H9 (cell line): ENCODE results near the gene GABRD. TPM values are rescaled to one million over a fixed set of nuclear protein-coding genes. Genes with fewer than 3 reads are reported as not detected.

ENCODE experiments used
- DNase-seq: peaks from one replicate; pipeline ENCODE4 v3.0.0-alpha.2; 2017
- H2AFZ ChIP-seq: one replicate; pipeline ENCODE4 v1.6.1; 2013; ENCODE audit warnings: mild to moderate bottlenecking, low read length, control low read depth, moderate library complexity
- H2AK5ac ChIP-seq: 2 replicates; pipeline ENCODE4 v1.6.1; 2013; ENCODE audit warnings: low read length, control low read depth, mixed read lengths; ENCODE audit not compliant: insufficient read length
- H2BK120ac ChIP-seq: one replicate; pipeline ENCODE4 v1.6.1; 2013; ENCODE audit warnings: low read depth, mild to moderate bottlenecking, low read length, control low read depth, inconsistent platforms; ENCODE audit not compliant: poor library complexity, severe bottlenecking
- H2BK12ac ChIP-seq: 2 replicates; pipeline ENCODE4 v1.6.1; 2013; ENCODE audit warnings: low read length, control low read depth, mixed read lengths, low read depth; ENCODE audit not compliant: insufficient read length
- H2BK15ac ChIP-seq: 2 replicates; pipeline ENCODE4 v1.6.1; 2013; ENCODE audit warnings: low read depth, low read length, control low read depth
- H2BK20ac ChIP-seq: one replicate; pipeline ENCODE4 v1.6.1; 2013; ENCODE audit warnings: low read depth, mild to moderate bottlenecking, low read length, control low read depth, inconsistent platforms; ENCODE audit not compliant: poor library complexity, severe bottlenecking
- H2BK5ac ChIP-seq: 2 replicates; pipeline ENCODE4 v1.6.1; 2013; ENCODE audit warnings: low read length, control low read depth, mixed read lengths; ENCODE audit not compliant: insufficient read length
- H3K14ac ChIP-seq: 2 replicates; pipeline ENCODE4 v1.6.1; 2013; ENCODE audit warnings: low read length, control low read depth; ENCODE audit not compliant: insufficient read depth
- H3K18ac ChIP-seq: 2 replicates; pipeline ENCODE4 v1.6.1; 2013; ENCODE audit warnings: low read depth, mild to moderate bottlenecking, mixed read lengths, low read length, control low read depth; ENCODE audit not compliant: insufficient read length
- H3K23ac ChIP-seq: 2 replicates; pipeline ENCODE4 v1.6.1; 2013; ENCODE audit warnings: low read length, control low read depth, mixed read lengths, low read depth; ENCODE audit not compliant: insufficient read length
- H3K23me2 ChIP-seq: 2 replicates; pipeline ENCODE4 v1.6.1; 2013; ENCODE audit warnings: low read depth, mild to moderate bottlenecking, mixed read lengths, low read length, control low read depth; ENCODE audit not compliant: insufficient read length, poor library complexity, severe bottlenecking
- H3K27ac ChIP-seq: 2 replicates; pipeline ENCODE4 v1.5.1; 2013; ENCODE audit warnings: low read length, control low read depth, mixed read lengths, low read depth; ENCODE audit not compliant: insufficient read length
- H3K27me3 ChIP-seq: 2 replicates; pipeline ENCODE4 v1.6.1; 2013; ENCODE audit warnings: low read length, control low read depth, inconsistent platforms; ENCODE audit not compliant: insufficient read depth
- H3K4ac ChIP-seq: 2 replicates; pipeline ENCODE4 v1.6.1; 2013; ENCODE audit warnings: low read depth, mild to moderate bottlenecking, control low read depth, inconsistent platforms, low read length, moderate library complexity
- H3K4me1 ChIP-seq: 2 replicates; pipeline ENCODE4 v1.6.1; 2013; ENCODE audit warnings: low read length, control low read depth, inconsistent platforms; ENCODE audit not compliant: insufficient read depth
- H3K4me2 ChIP-seq: 2 replicates; pipeline ENCODE4 v1.6.1; 2013; ENCODE audit warnings: low read length, control low read depth, mixed read lengths; ENCODE audit not compliant: insufficient read length, insufficient read depth
- H3K56ac ChIP-seq: 2 replicates; pipeline ENCODE4 v1.6.1; 2013; ENCODE audit warnings: low read depth, mild to moderate bottlenecking, mixed read lengths, low read length, control low read depth; ENCODE audit not compliant: insufficient read length
- H3K79me1 ChIP-seq: 2 replicates; pipeline ENCODE4 v1.6.1; 2013; ENCODE audit warnings: low read depth, mild to moderate bottlenecking, moderate library complexity, low read length, control low read depth, inconsistent platforms; ENCODE audit not compliant: insufficient read depth, poor library complexity, severe bottlenecking
- H3K79me2 ChIP-seq: 2 replicates; pipeline ENCODE4 v1.6.1; 2013; ENCODE audit warnings: low read length, control low read depth, inconsistent platforms; ENCODE audit not compliant: insufficient read depth
- H3K9ac ChIP-seq: 2 replicates; pipeline ENCODE4 v1.6.1; 2013; ENCODE audit warnings: low read length, control low read depth, mixed read lengths; ENCODE audit not compliant: insufficient read length; ENCODE audit errors: extremely low read depth
- H3K9me3 ChIP-seq: one replicate; pipeline ENCODE4 v1.6.1; 2013; ENCODE audit warnings: low read depth, low read length, inconsistent platforms; ENCODE audit not compliant: control insufficient read depth
- H3T11ph ChIP-seq: one replicate; pipeline ENCODE4 v1.6.1; 2013; ENCODE audit warnings: mild to moderate bottlenecking, low read length, control low read depth, inconsistent platforms
- H4K20me1 ChIP-seq: one replicate; pipeline ENCODE4 v1.6.1; 2013; ENCODE audit not compliant: control insufficient read depth, insufficient read length, insufficient read depth
- H4K5ac ChIP-seq: 2 replicates; pipeline ENCODE4 v1.6.1; 2013; ENCODE audit warnings: low read depth, mild to moderate bottlenecking, mixed read lengths, low read length, control low read depth; ENCODE audit not compliant: insufficient read length
- H4K8ac ChIP-seq: replicated peaks from 2 replicates; pipeline ENCODE4 v1.6.1; 2013; ENCODE audit warnings: low read length, control low read depth, mixed read lengths, low read depth; ENCODE audit not compliant: insufficient read length
- H4K91ac ChIP-seq: 2 replicates; pipeline ENCODE4 v1.6.1; 2013; ENCODE audit warnings: low read depth, mild to moderate bottlenecking, moderate library complexity, mixed read lengths, low read length, control low read depth; ENCODE audit not compliant: insufficient read length
- H3K27ac Mint-ChIP-seq, 3 experiments: 2 replicates in 2 of 3; 3 replicates in 1 of 3; pipeline ENCODE4 v1.8.0; 2020 to 2021; ENCODE audit warnings: mixed read lengths in 3 of 3, mild to moderate bottlenecking in 1 of 3, moderate library complexity in 1 of 3
- H3K27me3 Mint-ChIP-seq: 2 replicates; pipeline ENCODE4 v1.8.0; 2021; ENCODE audit warnings: low read depth, mild to moderate bottlenecking, moderate library complexity, mixed read lengths
- H3K36me3 Mint-ChIP-seq, 3 experiments: 2 replicates in 2 of 3; 3 replicates in 1 of 3; pipeline ENCODE4 v1.8.0; 2020 to 2021; ENCODE audit warnings: low read depth in 3 of 3, mixed read lengths in 3 of 3; ENCODE audit not compliant: insufficient read depth in 1 of 3
- H3K4me1 Mint-ChIP-seq, 2 experiments: 2 replicates each; pipeline ENCODE4 v1.8.0; 2020; ENCODE audit warnings: mixed read lengths in 2 of 2
- H3K4me3 Mint-ChIP-seq, 2 experiments: 2 replicates in 1 of 2; 3 replicates in 1 of 2; pipeline ENCODE4 v1.8.0; 2020 to 2021; ENCODE audit warnings: mild to moderate bottlenecking in 2 of 2, mixed read lengths in 2 of 2, moderate library complexity in 1 of 2
- H3K9me3 Mint-ChIP-seq, 2 experiments: 2 replicates in 1 of 2; 3 replicates in 1 of 2; pipeline ENCODE4 v1.8.0; 2020; ENCODE audit warnings: mild to moderate bottlenecking in 2 of 2, mixed read lengths in 2 of 2, moderate library complexity in 1 of 2
- CTCF ChIP-seq: fragments of 200-600 bp; sonication (generic); conservative IDR thresholded peaks from 3 replicates; pipeline ENCODE4 v1.8.0; 2021; ENCODE audit warnings: antibody characterized with exemption, mild to moderate bottlenecking
- WGBS: extraction: QIAGEN DNeasy Blood & Tissue Kit; methylation state at CpG from one replicate; pipeline ENCODE4 v1.1.7; 2013; ENCODE audit warnings: missing lambda C conversion rate, low lambda C conversion rate, mixed read lengths; ENCODE audit not compliant: insufficient read length; ENCODE audit errors: extremely low coverage; 5-methylcytosine and 5-hydroxymethylcytosine counted together
- total RNA-seq: library from RNA; stranded (reverse); gene quantifications from 2 replicates; pipeline ENCODE4 v1.2.1, GENCODE V29; 2021

The GABRD gene
- total RNA-seq, 1 experiment from 2014 or later = 0.59 TPM

- no peak overlapping the region for H2BK5ac ChIP-seq
- no peak overlapping the region for H2AFZ ChIP-seq
- Mint-ChIP-seq H3K4me3 (no peak overlapping the region), H3K4me1 (peaks cover 0 to 12% of the 10 kb centered on the region in 2 experiments; a peak in 3 of 4 replicates), H3K27ac (no peak overlapping the region), H3K9me3 (peaks cover 18 to 25% of the 10 kb centered on the region in 2 experiments), H3K27me3 (peaks cover 5% of the 10 kb centered on the region), H3K36me3 (peaks cover 0 to 11% (median 0%) of the 10 kb centered on the region in 3 experiments; a peak in 3 of 7 replicates)
- H3K23me2 ChIP-seq = no peaks in the 10 kb centered on the region
- no peaks in the 10 kb centered on the region for H3K79me1 ChIP-seq
- DNase-seq = no peak
- TF ChIP-seq CTCF = no peak
- no peaks in the 10 kb centered on the region for H3K9me3 ChIP-seq
- H3K4me2 ChIP-seq = no peak overlapping the region
- H2BK15ac ChIP-seq = no peak overlapping the region
- no peak overlapping the region for H3T11ph ChIP-seq
- H2BK12ac ChIP-seq = no peak overlapping the region
- H3K23ac ChIP-seq = no peak overlapping the region
- no peak overlapping the region for H3K27ac ChIP-seq
- no peak overlapping the region for H3K9ac ChIP-seq
- H2AK5ac ChIP-seq = no peak overlapping the region
- H3K4me1 ChIP-seq = no peaks in the 10 kb centered on the region
- H4K20me1 ChIP-seq = no peaks in the 10 kb centered on the region
- H2BK20ac ChIP-seq = no peak overlapping the region
- no peak overlapping the region; the same call in 1 of the 2 replicates for H3K14ac ChIP-seq
- H4K5ac ChIP-seq = no peak overlapping the region
- no peak overlapping the region for H4K8ac ChIP-seq
- no peak overlapping the region for H3K56ac ChIP-seq
- no peak overlapping the region for H3K4ac ChIP-seq
- H3K79me2 ChIP-seq = no peaks in the 10 kb centered on the region
- no peaks in the 10 kb centered on the region for H3K27me3 ChIP-seq
- no peak overlapping the region for H4K91ac ChIP-seq
- no peak overlapping the region for H2BK120ac ChIP-seq
- no peak overlapping the region for H3K18ac ChIP-seq
- no CpG with 5 or more reads among the region's 19 CpGs for WGBS
Measured at GRCh38 chr1:1976031-1976430, 43.1 kb upstream of the GABRD start.
